Right hindlimb (tissue), 1 donor: ENCODE data around the gene FAM13C.
A peak's percentile ranks its signal among the peaks of the same experiment; 100 is the strongest.
"Not testable (repeated sequence)": the region's sequence is repeated elsewhere in the genome, so short reads cannot be mapped to it uniquely, and the experiment has no call there.

Experiments
- DNase-seq: peaks from one replicate; pipeline ENCODE4 v3.0.0-alpha.2; 2018

The FAM13C gene

DNA sequence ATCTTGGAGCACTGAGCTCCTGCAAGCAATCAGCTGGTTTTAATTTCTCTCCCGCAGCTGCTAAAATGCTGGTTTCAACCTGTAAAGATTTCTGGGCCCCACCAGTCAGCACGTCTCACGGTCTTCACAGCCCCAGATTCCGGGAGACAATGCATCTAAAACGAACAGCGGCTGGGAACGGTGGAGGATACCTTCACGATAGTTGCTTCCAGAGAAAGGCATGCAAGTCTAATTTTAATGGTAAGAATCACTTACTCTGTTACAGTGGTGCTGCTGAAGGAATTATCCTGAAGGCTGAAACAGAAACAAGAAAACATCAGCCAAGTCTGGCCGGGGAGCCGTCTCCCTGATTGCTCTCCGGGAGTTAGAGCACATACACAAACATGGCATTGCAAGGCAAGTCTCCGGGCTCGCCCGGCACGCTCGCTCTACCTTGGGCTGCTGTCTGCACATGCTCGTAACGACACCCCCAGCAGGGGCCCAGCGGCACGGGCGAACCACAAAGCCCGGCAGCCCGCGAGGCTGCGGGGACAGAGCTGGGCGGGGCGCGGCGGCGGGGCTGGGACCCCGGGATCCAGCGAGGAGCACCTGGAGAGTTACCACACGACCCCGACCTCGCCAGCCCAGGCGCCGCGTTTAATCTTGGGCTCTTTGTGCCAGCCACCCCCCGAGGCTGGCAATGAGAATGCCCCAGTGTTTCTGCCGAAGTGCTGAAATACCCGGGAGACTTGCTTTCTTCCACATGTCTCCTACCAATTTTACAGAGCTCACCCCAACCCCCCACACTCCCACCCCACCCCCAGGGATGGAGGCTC is at the start of gene FAM13C:
Gene FAM13C, minus strand, starts transcription at position 406 of the 815 bp plus-strand sequence. Its CDS starts 89 bp downstream, at position 317.
- peak; percentile 81 for DNase-seq

DNA sequence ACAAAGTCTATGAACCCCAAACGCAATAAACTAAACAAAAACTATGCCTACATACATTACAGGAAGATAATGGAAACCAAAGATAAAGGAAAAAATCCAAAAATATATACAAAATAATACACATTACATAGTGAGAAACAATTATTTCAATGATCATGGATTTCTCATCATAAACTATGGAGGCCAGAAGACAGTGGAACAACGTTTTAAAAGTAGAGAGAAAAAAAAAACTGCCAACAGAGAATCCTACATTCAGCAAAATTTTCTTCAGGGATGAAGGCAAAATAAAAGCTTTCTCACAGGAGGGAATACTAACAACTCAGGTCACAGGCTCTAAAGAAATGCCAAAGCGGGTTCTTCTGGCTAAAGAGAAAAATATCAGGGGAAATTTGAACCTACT is 42.9 kb upstream of the FAM13C start:
- no peak for DNase-seq

- DNase-seq = no peak
These were observed 37.9 kb upstream of the FAM13C start for GRCh38 chr10:59400214-59400613.

DNA sequence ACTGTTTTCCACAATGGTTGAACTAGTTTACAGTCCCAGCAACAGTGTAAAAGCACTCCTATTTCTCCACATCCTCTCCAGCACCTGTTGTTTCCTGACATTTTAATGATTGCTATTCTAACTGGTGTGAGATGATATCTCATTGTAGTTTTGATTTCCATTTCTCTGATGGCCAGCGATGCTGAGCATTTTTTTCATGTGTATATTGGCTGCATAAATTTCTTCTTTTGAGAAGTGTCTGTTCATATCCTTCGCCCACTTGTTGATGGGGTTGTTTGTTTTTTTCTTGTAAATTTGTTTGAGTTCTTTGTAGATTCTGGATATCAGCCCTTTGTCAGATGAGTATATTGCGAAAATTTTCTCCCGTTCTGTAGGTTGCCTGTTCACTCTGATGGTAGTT is 37.0 kb upstream of the FAM13C start:
- DNase-seq = not testable (repeated sequence)

DNA sequence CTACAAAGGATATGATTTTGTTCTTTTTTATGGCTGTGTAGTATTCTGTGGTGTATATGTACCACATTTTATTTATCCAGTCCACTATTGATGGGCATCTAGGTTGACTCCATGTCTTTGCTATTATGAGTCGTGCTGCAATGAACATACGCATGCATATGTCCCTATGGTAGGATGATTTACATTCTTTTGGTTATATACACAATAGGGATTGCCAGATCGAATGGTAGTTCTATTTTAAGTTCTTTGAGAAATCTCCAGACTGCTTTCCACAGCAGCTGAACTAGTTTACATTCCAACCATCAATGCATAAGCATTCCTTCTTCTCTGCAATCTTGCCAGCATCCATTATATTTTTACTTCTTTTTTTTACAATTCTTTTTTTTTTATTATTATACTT is 35.6 kb upstream of the FAM13C start:
- DNase-seq = no peak

- no peak for DNase-seq
These were observed 33.6 kb upstream of the FAM13C start for GRCh38 chr10:59395984-59396383.

- no peak for DNase-seq
These were observed 31.0 kb upstream of the FAM13C start for GRCh38 chr10:59393349-59393748.

DNA sequence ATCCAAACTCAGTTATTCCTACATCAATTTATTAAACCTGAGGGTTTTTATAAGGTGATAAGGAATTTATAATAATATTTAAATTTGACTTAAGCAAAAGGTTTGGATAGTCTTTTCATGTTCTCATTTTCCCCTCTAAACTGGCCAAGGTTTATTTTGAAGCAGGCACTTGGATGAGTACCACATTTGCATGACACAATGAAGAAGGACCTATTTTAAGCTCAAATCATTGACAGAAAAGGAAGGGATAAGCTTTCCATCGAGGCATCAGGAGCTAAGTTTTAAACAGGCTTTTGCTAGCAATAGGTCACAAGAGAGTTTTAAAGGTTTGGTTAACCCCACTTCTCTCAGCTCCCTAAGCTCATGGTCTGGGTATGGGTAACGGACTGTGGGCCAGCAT is 28.7 kb upstream of the FAM13C start:
- no peak for DNase-seq

DNA sequence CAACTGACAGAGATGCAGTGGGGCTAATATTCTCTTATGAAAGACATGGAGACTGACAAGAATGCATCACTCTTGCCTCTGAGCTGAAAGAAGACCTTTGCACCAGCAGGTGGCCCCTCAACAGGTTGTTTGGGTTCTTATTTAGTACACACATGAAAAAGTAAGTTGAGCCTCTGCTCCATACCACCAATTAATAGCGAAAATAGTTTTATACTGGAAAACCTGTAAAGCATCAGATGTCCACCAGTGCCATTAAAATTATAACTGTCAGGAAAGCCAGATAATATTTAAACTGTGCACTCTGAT is 26.3 kb upstream of the FAM13C start:
- no peak for DNase-seq

DNA sequence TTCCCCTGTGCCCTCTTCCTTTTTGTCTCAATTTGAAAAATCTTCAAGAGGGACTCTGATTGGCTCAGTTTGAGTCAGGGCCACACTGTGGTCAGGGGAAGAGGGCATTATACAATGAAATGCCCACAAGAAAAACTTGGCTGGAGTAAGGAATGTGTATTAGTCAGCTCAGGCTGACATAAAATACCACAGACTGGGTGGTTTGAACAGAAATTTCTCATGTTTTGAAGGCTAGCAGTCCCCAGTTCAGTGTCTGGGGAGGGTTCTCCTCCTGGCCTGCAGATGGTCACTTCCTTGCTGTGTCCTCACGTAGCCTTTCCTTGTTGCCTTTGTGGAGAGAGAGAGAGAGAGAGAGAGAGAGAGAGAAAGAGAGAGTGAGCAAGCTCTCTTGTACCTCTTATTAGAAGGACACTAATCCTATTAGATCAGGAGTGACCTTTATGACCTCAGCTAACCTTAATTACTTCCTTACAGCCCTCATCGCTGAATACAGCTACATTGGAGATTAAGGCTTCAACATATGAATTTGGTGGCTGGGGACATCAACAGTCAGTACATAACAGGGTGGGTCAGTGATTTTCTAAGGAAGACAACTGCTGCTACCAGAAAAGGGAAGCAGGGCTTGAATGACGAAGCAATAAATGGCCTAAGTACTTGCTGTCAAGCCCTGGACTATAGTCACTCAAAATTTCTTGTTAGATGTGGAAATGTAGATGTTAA is 25.8 kb upstream of the FAM13C start:
- no peak for DNase-seq

DNA sequence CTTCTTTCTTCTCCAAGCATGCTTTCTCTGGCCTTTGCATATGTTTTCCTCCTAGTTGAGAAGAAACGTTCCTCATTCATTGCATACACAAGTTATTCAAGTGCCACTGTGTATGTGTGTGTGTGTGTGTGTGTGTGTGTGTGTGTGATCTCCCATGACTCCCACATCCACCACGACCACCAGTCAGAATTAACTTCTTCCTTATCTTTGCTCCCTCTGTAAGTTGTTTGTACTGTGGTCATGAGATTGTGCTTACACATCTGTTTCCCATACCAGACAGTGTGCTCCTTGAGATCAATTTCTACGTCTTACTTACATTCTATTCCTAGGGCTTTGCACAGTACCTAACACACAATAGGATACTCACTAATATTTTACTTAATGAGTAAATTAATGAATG is 22.4 kb upstream of the FAM13C start:
- DNase-seq = no peak

GRCh38 chr10:59383908-59384307 is 21.6 kb upstream of the FAM13C start:
- DNase-seq = no peak

DNA sequence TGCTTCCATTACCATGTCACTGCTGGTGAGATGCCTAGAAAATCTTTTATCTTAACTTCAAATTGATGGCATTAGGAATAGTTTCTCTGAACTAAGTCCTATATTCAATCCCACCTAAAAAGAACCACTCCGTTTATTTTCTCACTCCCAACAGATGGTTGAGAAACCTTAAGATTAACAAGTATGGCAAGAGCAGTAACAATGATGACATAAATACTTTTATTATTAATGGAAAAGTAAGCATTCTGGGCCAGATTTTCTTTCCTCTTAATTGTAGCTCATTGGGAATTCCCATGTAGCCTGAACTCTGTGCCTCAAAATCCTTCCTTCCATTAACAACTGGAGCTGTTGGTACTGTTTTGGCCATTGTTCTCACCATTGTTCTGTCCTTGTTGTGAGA is 21.1 kb upstream of the FAM13C start:
- no peak for DNase-seq

DNA sequence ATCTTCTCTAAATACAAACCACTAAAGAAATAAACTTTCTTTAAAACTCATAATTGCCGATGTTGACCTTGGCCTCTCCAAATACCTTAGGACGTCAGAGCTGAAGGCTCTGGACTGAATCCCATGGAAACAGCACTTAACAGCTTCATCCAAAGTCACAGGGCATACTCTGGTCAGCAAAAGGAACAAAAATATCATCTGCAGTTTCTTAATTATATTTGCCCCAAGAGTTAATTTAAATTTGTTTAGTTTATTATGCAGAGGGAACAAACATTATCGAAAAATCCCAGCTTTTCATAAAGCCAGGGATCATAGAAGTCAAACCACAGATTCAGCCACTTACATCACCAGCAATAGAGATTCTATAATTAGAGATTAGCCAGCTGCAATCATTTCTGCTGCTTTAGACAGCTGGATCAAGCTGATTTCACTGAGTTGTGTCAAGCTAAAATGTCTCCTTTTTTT is 20.5 kb upstream of the FAM13C start:
- DNase-seq = no peak

GRCh38 chr10:59381687-59382086 is 19.3 kb upstream of the FAM13C start:
- DNase-seq = no peak

DNA sequence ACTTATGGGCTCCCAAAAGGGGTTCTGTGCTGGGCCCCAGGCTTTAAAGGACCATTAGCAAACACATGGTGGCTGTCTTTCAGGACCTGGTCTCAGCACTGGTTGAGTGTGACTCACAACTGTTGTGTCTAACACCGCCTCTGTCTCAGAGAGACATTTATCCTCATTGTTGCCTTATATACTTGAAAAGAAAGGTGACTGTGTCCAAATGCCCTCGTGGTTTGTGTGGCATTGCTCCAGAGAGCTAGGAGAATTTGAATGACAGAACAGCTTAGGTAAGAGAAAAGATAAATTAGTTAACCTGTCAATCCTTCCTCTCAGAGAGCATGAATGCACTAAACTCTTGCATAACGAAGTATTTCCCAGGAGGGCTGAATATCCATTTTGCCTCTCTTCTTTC is 14.5 kb upstream of the FAM13C start:
- no peak for DNase-seq

DNA sequence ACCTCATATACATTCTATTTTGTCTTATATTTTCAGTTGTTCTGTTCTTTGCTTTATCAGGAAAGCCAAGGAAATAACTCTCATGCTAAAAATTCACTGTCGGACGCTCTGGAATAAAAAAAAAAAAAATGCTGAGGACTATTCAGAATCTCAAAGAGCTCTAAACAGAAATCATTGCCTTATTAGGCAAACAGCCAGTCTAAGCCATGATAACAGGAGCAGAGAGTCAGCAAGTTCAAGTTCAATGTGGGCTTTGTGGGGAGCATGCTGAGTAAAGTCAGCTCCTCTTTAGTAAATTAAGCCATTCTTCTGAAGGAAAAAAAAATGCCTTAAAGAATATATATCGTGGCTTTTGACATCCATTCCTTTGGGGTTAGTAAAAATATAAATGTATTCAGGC is 13.6 kb upstream of the FAM13C start:
- no peak for DNase-seq

GRCh38 chr10:59374916-59375315 is 12.6 kb upstream of the FAM13C start:
- no peak for DNase-seq

DNA sequence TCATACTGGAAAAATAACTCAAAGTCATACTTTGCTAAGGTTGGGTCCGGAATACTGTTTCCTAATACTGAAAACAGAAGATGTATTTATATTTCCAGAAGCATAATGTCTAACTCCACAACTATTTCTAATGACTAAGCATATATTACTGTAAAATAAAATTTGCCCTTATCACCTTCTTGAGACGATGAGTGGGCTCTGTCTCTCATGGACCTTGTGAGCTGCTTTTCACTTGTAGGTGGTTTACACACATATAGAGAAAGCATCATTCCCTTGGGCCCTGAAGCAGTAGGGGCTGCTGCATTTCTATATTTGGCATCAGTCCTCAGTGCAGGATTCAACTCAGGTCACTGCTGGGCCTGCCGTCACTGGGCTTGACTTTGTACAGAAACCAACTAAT is 10.7 kb upstream of the FAM13C start:
- DNase-seq = no peak

GRCh38 chr10:59372543-59372942 is 10.2 kb upstream of the FAM13C start:
- DNase-seq = no peak

GRCh38 chr10:59366290-59366689 is 3.9 kb upstream of the FAM13C start:
- peak; percentile 65 for DNase-seq

DNA sequence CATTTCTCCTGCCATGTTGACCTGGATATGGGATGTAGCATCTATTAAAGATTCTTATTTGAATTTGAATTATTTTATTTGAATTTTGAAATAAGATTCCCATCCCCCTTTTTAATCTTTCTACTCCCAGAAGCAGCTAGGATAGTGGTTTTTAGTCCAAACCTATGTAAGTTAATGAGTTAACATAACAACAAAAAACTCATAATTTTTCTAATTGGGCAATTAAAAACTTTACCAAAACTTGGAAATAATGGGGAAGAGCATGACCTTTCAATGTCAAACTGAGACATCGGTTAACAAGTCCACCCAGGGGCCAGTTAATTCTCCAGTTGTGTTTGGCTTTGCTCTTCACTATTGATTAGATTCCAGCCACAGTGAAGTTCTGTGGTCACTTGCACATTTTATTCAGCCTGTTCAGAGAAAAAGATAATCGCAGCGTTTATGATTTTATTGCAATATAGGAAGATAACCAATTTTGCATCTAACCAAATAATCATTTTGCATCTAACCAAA is 1.2 kb upstream of the FAM13C start:
- DNase-seq = no peak

GRCh38 chr10:59362959-59363381 is 621 bp upstream of the FAM13C start:
- DNase-seq = peak; percentile 79

DNA sequence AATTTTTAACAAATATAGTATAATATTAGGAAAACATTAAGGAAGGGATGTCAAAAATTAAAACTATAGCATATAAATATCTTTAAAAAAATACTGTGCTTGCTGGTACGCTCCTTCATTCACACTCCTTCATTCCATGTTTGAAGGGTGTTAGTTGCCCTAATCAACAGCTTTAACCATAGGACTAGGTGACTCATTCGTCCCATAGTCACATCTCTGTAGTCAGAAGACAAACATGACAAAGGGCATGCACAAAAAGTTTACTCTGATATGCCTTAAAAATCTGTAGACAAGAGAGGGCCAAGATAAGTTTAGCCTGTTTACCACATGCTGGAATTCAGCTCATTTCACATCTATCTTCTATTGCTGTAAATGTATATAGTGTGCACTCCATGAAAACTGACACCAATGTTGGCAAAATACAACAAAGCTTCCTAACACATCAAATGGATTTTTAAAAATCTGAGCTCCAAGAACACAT is 646 bp downstream of the FAM13C start:
- no peak for DNase-seq
